Measurements from ENCODE around the gene SEPTIN12.

The SEPTIN12 gene

DNA sequence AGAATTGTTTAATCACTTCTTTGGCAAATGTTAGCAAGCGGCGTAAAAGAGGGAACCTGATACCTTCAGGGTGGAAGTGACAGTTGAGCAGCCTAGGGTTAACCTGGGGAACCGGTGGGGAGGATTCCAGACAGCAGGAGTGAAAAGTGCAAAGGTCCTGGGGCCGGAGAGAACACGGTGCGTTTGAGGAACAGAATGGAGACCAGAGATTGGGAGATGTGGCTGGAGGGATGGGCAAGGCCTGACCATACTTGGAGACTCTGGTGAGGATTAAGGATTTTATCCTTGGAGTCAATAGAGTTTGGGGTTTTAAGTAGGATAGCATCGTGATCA is 18.9 kb downstream of the SEPTIN12 start:
- no peak for TF ChIP-seq SIN3A (IDR thresholded peaks at IDR 0.05; ENCODE audit: borderline replicate concordance, insufficient read depth, low read length)
- TF ChIP-seq TAF1 (IDR thresholded peaks at IDR 0.05; ENCODE audit: borderline replicate concordance, insufficient read depth, low read length) = no peak
- no peak for TF ChIP-seq POLR2AphosphoS5 (IDR thresholded peaks at IDR 0.05; ENCODE audit: low read depth, low read length)
- no peak for TF ChIP-seq FOXP2 (optimal IDR thresholded peaks at IDR 0.05; ENCODE audit: borderline replicate concordance, extremely low read depth, extremely low read length, insufficient read depth)
- TF ChIP-seq, protein P1, sequence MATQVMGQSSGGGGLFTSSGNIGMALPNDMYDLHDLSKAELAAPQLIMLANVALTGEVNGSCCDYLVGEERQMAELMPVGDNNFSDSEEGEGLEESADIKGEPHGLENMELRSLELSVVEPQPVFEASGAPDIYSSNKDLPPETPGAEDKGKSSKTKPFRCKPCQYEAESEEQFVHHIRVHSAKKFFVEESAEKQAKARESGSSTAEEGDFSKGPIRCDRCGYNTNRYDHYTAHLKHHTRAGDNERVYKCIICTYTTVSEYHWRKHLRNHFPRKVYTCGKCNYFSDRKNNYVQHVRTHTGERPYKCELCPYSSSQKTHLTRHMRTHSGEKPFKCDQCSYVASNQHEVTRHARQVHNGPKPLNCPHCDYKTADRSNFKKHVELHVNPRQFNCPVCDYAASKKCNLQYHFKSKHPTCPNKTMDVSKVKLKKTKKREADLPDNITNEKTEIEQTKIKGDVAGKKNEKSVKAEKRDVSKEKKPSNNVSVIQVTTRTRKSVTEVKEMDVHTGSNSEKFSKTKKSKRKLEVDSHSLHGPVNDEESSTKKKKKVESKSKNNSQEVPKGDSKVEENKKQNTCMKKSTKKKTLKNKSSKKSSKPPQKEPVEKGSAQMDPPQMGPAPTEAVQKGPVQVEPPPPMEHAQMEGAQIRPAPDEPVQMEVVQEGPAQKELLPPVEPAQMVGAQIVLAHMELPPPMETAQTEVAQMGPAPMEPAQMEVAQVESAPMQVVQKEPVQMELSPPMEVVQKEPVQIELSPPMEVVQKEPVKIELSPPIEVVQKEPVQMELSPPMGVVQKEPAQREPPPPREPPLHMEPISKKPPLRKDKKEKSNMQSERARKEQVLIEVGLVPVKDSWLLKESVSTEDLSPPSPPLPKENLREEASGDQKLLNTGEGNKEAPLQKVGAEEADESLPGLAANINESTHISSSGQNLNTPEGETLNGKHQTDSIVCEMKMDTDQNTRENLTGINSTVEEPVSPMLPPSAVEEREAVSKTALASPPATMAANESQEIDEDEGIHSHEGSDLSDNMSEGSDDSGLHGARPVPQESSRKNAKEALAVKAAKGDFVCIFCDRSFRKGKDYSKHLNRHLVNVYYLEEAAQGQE (IDR thresholded peaks at IDR 0.05; ENCODE audit: insufficient read depth in 1 of 2, low read depth in 2 of 2, low read length in 2 of 2) = no peak

DNA sequence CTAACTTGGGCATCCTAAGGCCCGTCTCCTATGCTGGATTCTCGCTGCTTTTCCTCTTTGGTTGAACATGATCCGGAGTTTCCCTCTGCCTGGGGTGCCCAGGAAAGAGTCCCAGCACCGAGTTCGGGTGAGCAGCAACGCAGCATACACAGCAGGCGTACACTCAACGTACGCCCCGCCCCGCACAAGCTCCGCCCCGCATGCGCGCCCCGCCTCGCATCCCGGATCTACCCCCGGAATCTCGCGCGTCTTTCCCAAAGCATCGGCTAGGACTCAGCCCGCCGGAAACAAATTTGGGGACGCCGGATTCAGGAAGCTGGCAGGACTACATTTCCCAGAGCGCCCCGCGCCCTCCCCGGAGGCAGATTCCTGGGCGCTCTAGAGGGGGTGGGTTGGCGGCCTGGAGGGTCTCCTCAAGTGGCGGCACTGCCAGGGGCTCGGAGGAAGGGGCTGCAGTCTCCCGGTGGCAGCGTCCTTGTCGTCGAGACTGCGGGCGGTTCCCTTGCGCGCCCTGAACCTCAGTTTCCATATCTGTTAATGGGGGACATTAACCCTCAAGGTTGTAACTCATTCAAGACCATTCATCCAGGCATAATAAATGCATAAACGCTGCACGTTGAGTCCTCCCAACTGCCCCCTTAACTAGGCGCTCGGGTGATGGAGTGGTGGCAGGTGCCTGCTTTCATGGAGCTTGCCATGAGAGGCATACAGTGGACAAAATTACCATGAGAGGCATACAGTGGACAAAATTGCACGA is 19.4 kb downstream of the SEPTIN12 start:
- TF ChIP-seq, protein P1 (IDR thresholded peaks at IDR 0.05; ENCODE audit: insufficient read depth in 1 of 2, low read depth in 2 of 2, low read length in 2 of 2) = no peak
- peak; percentile 77 for TF ChIP-seq POLR2AphosphoS5 (IDR thresholded peaks at IDR 0.05; ENCODE audit: low read depth, low read length)
- TF ChIP-seq SIN3A (IDR thresholded peaks at IDR 0.05; ENCODE audit: borderline replicate concordance, insufficient read depth, low read length) = no peak
- TF ChIP-seq FOXP2 (optimal IDR thresholded peaks at IDR 0.05; ENCODE audit: borderline replicate concordance, extremely low read depth, extremely low read length, insufficient read depth) = peak; percentile 81
- no peak for TF ChIP-seq TAF1 (IDR thresholded peaks at IDR 0.05; ENCODE audit: borderline replicate concordance, insufficient read depth, low read length)

DNA sequence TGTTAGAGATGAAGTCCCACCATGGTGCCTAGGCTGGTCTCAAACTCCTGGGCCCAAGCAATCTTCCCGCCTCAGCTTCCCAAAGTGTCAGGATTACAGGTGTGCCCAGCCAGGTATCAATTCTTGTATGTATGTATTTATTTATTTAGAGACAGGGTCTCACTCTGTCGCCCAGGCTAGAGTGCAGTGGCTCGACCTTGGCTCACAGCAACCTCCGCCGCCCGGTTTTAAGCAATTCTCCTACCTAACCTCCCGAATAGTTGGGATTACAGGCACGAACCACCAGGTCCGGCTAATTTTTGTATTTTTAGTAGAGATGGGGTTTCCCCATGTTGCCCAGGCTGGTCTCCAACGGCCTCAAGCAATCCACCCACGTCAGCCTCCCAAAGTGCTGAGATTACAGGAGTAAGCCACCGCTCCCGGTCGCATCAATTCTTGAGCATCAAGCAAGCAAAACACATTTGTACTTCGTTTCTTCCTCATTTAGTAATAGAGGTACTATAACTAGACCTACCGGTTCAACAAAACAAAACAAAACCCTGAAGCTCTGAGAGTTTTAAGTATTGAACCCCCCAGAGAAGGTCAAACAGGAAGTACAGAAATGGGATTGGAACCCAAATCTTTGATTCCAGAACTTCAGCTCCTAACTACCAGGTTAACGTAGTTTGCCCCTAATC is 20.1 kb downstream of the SEPTIN12 start:
- TF ChIP-seq TAF1 (IDR thresholded peaks at IDR 0.05; ENCODE audit: borderline replicate concordance, insufficient read depth, low read length) (no peak), SIN3A (IDR thresholded peaks at IDR 0.05; ENCODE audit: borderline replicate concordance, insufficient read depth, low read length) (no peak), FOXP2 (optimal IDR thresholded peaks at IDR 0.05; ENCODE audit: borderline replicate concordance, extremely low read depth, extremely low read length, insufficient read depth) (no peak)

DNA sequence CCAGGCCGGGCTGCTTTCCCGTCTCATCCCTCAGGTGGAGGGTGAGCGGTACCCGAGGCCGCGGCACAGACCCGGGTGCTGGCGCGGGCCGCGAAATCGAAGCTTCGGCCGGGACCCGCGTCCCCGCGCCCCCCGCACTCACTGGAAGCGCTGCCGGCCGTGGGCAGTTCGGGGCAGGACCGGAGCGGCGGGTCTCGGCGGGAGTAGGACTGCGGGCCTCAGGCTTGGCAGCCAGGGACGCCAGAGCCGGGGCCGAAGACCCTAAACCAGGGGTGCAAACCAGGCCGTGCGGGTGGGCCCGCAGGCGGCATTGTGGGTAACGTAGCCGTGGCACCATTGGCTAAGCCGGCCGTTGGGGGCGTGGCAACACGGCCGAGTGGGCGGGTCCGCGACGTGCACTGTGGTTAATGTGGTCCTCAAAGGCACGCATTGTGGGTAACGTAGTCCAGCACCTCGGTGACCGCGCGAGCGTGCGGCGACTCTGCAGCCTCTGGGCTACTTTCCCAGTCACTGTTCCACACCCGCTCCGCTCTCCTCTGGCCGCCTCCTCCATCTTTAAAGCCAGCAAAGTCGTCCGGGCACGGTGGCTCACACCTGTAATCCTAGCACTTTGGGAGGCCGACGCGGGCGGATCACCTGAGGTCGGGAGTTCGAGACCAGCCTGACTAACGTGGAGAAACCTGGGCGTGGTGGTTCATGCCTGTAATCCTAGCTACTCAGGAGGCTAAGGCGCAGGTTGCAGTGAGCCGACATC is 21.1 kb downstream of the SEPTIN12 start, which contains the start of gene ZNF500:
Gene ZNF500, minus strand, starts transcription at position 288 of the 754 bp plus-strand sequence. CDS start 1,184 bp downstream, outside the sequence.
- TF ChIP-seq, protein P1 (IDR thresholded peaks at IDR 0.05; ENCODE audit: insufficient read depth in 1 of 2, low read depth in 2 of 2, low read length in 2 of 2) = no peak
- TF ChIP-seq FOXP2 (optimal IDR thresholded peaks at IDR 0.05; ENCODE audit: borderline replicate concordance, extremely low read depth, extremely low read length, insufficient read depth) (peak; percentile 89), TAF1 (IDR thresholded peaks at IDR 0.05; ENCODE audit: borderline replicate concordance, insufficient read depth, low read length) (peak; percentile 59; the same call in 1 of the 2 replicates), SIN3A (IDR thresholded peaks at IDR 0.05; ENCODE audit: borderline replicate concordance, insufficient read depth, low read length) (no peak), POLR2AphosphoS5 (IDR thresholded peaks at IDR 0.05; ENCODE audit: low read depth, low read length) (peak; percentile 76)
